GM19468 (cell line): ENCODE results near the gene RTN4RL1.

Experiments
- ATAC-seq: cut with Tn5 transposase; IDR thresholded peaks from one replicate; pipeline ENCODE4 v1.9.1; 2021; ENCODE audit warnings: mild to moderate bottlenecking, moderate library complexity, moderate number of reproducible peaks; ENCODE audit not compliant: unreplicated experiment; ENCODE audit errors: extremely low read depth

RTN4RL1 gene

DNA sequence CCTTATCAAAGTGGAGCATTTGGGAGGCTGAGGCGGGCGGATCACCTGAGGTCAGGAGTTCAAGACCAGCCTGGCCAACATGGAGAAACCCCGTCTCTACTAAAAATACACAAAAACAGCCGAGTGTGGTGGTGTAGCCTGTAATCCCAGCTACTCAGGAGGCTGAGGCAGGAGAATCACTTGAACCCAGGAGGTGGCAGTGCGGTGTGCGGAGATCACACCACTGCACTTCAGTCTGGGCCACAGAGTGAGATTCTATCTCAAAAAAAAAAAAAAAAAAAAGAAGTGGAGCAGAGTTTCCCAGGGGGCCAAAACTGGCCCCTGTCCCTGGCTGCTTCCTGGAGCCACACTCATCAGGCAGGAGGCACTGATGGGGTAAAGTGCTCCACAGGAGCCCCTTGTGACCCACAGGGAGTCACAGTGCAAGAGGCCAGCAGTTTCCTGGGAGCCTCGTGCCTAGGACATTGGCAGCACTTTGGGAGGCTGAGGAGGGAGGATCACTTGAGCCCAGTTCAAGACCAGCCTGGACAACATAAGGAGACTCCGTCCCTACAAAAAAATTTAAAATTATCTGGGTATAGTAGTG is 44.4 kb downstream of the RTN4RL1 start:
- no peak for ATAC-seq

DNA sequence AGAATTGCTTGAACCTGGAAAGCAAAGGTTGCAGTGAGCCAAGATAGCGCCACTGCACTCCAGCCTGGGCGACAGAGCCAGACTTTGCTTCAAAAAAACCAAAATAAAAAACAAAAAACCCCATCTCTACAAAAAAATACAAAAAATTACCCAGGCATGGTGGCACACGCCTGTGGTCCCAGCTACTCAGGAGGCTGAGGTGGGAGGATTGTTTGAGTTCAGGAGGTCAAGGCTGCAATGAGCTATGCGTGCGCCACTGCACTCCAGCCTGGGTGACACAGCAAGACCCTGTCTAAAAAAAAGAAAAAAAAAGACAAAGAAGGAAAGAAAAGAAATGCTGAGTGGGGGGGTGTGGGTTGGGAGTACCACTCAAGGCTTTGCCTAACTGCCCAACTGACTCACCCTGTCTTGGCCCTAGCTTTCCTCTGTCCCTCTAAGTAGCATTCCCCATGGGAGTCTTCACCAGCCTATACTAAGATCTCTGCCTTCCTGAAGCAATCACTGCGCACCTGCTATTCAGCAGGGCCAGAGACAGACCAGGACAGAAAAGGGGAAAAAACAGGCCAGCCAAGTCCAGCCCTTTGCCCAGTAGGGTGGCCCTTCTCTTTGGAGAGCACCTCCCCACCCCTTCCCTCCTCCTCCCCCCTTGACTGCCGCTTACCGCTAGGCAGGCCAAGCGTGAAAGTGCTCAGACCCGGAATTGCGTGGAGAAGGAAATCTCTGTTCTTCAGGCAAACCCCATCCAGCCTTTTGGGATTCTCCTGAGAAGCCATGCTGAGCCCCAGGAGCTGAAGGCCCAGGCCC is 45.8 kb downstream of the RTN4RL1 start:
- ATAC-seq, result no peak

DNA sequence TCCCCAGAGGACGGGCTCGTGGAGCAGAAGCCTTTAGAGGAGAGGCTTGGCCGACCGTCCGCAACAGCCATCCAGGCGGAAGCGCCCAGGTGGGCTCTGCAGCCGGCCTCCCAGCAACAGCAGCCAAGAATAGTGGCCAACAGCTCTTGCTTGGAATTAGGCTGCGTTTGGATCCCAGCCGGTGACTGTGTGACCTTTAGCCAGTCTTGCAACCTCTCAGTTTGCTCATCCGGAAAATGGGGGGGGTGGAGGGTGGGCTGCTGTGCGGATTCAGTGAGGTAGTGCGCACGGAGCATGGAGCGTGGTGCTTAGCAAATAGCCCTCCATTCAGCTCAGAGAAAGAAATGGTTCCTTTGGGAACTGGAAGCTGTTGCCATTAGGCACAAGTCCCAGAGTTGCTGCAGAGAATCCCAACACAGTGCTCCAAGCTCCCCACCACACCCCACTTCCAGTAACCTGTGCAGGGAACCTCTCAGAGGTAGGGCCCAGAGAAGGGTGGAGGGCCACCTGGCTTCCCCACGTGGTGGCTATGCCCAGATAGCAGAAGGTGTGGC is 46.7 kb downstream of the RTN4RL1 start:
- no peak for ATAC-seq

DNA sequence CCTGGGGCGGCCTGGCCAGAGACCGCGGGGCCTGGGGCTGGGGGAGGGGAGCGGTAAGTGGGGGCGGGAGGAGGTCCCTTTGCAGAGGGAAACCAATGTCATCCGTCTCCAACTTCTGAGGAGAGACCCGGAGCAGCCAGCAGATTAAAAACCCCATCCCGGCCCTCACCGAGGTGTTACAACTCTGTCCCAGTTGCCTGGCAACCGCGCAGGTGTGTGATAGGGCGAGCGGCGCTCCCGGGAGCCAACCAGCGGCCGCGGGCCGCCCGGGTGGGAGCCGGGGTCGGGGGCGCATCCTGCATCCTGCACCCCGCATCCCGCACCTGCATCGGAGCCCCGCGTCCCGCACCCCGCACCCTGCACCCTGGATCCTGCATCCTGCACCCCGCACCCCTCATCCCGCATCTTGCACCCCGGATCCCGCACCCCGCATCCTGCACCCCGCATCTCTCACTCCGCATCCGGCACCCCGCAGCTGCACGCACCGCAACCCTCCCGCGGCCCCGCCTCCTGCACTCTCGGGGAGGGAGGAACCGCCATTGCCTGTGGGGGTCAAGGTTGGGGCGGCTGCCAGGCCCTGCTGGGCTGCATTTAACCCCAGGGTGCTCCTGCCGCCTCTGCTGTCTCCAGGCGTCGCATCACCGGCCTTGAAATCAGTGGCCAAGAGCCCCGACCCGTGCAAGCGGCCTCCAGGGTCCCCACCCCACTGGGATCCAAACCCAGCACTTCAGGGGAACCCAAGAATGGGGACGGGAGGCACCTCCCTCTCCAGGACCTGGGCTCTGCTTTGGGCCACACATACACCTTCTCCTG is 47.3 kb downstream of the RTN4RL1 start:
- ATAC-seq, result no peak

DNA sequence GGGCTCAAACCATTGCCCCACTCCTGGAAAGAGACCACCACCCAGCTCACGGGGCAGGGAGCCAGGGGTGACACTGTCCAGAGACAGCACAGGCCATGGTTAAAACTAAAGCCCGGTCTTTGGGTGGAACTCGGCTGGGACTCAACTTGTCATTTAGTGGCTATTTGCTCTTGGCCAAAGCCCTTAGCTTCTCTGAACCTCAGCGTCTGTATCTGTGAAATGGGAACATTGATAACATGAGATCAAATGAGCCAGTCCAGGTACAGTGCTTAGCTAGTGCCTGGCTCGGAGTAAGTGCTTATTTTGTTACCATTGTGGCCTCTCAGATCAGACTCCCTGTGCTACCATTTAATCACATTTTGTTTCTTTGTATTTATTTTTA is 48.5 kb downstream of the RTN4RL1 start:
- no peak for ATAC-seq

DNA sequence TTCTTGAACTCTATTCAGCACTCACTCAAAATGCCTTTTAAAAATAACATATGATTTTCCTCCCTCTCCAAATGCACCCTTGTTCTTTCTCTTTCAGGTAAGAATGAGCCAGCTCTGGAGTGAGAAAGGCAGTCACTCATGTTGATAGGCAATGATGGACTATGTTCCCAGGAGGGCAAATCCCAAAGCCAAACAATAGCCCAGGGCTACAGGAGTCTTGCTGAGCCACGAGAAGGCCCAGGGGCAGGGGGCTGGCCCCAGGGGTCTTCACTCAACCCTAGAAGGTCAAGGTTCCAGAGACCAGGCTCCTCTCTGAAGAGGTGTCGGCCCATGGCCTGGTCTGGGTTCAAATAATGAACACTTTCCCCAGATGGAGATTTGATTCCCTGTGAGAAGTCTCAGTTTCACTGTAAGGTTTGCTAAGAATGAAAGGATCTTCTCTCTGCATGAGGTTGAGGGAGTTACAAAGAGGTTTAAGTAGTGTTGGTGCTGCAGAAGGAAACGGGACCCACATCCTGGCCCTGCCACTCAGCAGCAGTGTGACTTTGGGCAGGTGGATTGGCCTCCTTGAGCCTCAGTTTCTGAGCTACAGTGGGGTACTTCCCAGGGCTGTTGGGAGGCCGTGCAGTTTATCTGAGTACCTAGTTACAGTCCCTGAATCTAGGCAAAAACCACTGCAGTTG is 49.0 kb downstream of the RTN4RL1 start:
- no peak for ATAC-seq

DNA sequence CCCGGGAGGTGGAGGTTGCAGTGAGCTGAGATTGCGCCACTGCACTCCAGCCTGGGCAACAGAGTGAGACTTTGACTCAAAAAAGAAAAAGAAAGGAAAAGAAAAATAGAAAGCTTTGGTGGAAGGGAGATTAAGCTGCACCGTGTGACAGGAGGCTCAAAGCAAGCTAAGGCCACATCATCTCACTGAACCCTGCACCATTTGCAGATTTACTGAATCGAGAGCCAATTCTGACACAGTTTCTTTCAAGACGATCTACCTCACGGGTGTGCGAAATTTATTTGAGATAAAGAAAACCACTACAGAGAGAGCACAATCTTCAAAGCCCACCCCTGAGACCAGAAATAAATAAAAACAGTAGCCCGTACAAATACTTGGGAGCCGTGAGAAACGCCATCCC is 49.6 kb downstream of the RTN4RL1 start:
- no peak for ATAC-seq

DNA sequence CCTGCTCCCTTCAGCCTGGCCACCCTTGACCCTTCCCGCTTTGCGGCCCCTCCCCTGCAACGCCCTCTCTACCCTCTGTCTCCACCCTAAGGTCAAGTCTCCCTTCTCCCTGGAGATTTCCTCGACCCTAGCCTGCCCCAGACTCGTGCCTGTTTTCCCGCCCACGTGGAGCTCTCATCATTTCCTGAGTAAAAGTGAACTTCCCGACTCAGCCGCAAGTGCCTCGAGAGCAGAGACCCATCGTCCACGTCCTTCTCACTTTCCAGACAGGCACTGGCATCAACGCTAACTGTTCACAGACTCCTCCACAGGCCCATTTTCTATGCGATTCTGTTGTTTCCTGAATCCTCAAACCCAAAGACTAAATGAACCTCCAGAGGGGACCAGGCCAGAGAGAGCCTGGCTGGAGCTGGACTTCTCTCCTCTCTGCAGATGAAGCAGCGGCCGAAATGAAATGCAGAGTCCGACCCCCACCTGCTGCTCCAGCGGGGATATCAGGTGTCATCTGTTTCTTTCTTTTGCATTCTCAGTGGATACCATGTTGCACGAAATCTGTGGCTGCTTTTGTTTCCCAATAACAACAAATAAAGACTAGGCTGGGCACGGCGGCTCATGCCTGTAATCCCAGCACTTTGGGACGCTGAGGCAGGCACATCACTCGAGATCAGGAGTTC is 52.5 kb downstream of the RTN4RL1 start:
- ATAC-seq, result no peak

DNA sequence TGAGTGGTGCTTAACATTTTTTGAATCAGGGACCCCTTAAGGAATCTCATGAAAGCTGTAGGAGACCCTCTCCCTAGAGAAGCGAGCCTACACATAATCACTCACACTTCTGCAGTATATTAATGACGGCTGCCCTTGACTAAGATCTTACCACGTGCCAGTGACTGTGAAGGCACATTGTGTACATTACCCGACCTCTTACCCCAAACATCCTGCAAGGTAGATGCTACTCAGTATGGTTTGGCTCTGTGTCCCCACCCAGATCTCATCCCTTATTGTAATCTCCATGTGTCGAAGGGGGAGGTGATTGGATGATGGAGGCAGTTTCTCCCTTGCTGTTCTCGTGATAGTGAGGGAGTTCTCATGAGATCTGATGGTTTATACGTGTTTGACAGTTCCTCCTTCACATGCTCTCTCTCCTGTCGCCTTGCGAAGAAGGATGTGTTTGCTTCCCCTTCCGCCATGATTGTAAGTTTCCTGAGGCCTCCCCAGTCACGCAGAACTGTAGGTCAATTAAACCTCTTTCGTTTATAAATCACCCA is 54.2 kb downstream of the RTN4RL1 start:
- ATAC-seq, result no peak

DNA sequence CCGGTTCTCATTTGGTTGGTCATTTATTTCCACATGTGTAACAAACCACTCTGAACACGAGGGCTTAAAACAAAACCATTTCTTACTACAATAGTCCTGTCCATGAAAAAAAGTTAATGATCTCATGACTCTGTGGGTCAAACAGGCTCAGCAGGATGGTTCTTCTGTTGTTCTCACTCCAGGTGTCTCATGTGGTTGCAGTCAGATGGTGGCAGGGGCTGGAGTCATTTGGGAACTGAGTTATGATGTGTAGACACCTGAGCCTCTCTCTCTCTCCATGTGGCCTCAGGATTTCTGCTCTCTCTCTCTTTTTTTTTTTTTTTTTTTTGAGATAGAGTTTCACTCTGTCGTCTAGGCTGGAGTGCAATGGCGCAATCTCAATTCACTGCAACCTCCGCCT is 55.4 kb downstream of the RTN4RL1 start:
- ATAC-seq, result no peak

DNA sequence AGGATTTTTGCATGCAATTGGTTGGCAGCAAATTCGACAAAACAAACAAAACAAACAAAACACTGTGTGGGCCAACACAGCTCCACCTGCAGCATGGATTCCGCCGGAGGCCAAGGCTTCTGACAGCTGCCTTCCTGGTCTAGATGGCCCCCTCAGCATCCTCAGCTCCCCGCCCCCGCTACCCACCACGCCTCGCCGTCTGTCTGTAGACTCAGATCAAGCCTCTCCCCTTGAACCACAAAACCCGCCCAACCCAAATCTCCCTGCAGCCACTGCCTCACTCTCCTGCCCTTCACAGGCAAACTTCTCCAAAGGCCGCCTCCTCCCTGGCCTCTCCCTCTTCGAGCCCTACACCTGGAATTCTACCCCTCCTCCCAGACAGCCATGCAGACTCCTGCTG is 57.9 kb downstream of the RTN4RL1 start:
- ATAC-seq, result no peak

DNA sequence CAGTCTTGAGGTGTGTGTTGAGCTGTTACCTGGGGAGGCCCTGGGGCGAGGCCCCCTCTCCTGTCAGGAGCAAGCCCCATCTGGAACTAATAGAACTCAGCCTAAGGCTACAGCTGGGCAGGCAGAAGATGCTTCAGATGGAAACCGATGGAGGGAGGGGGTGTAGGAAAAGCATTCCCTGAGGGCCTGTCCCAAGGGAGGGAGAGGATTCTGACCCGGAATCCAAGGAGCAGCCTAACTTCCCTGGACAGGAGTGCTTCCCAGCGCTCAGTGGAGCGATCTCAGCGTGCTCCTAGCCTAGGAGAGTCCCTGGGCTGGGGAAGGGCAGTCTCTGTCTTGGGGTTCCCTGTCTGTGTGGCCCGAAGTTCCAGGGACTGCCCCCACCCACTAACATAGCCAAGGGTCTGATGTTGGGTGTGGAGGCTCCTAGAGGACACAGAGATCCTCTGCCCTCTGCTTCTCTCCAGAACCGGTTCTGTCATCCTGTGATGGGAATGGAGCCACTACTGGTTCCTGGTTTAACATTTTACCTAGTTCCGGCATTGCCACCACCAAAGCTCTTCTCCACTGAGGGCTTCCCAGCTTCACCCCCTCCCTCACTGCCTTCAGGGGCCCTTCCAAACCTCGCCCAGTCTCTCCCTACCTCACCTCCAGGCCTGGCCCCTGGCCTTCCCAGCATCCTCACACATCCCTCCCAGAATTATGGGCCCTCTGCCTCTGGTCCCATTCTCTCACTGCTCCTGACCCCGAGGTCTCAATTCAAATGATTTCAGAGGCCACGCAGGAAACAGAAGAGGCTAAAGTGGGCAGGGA is 58.7 kb downstream of the RTN4RL1 start:
- ATAC-seq, result no peak

DNA sequence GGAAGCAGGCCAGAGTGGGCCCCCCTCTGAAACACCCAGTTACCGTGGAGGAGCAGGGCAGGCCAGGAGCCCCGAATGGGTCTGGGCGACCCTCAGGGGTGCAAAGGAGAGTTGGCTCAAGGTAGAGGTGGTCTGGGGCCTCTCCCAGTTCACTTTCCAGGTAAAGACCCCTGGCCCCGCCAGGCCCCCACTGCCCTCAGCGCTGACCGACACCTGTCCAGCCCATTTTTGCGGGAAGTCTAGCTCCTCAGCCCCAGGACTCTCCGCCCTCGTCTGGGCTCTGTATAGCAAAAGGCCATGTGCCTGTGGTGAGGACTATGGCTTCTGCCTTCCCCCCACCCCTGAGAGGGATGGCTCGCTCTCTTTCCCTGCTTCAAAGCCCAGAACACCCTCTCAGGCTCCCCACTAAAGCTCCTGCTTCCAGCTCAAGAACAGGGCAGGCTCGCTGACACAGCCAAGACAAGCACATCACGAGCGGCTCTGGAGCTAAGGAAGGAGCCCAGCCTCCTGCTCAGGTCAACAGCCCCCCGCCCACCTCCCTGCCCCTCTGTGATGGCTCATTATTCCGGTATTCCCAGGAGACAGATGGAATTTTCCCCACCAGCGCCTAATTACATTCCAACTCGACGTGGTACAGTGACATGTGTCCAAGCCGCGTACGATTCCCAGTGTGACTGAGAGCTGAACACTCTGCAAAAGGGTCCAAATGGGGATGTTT is 59.4 kb downstream of the RTN4RL1 start:
- no peak for ATAC-seq

DNA sequence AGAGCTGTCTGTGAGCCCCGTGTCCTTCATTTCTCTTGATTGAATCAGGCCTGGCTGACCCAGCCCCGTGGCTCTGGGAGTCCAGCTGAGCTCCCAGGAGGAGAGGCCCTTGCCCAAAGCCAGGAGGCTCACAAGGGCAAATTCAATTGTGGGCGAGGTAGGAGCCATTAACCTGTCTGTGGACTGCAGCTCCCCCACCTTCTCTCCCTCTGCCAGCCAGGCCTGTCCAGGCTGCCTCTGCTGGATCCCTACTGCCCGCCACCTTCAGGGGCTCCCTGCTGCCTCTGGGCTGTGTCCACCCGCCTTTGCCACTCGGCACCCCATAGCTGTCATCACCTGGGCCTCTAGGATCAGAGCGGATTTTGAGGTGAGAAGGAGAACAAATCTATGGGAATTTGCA is 61.9 kb downstream of the RTN4RL1 start:
- no peak for ATAC-seq

DNA sequence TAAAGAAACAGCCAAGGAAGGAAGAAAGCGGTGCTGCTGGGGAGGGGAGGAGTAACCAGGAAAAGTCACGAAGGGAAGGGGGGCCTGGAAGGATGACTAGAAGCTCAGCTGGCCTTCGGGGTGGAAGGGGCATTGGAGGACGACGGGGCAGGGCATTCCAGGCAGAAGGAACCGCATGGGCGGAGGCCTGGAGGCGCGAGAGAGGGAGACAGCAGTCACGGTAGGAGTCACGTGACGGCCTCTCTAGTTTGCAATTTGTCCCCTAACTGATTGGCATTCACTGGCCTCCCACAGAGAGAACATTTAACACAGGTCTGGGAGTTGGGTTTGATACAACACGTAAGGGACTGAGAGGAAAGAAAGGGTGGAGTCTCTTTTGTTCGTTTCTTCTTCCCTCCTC is 63.9 kb downstream of the RTN4RL1 start:
- ATAC-seq, result no peak

DNA sequence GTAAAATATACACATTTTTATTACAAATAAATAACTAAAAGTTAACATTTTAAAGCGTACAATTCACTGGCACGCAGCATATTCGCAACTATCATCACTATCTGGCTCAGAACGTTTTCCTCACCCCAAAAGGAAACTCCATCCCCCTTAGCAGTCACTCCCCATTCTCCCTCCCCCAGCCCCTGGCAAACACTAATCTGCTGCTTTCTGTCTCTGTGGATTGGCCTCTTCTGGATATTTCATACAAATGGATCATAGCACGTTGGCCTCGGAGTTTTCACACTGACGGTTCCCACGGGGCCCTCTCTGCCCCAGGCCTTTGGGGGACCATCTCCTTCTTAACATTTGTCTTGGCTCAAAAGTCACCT is 64.6 kb downstream of the RTN4RL1 start:
- no peak for ATAC-seq

DNA sequence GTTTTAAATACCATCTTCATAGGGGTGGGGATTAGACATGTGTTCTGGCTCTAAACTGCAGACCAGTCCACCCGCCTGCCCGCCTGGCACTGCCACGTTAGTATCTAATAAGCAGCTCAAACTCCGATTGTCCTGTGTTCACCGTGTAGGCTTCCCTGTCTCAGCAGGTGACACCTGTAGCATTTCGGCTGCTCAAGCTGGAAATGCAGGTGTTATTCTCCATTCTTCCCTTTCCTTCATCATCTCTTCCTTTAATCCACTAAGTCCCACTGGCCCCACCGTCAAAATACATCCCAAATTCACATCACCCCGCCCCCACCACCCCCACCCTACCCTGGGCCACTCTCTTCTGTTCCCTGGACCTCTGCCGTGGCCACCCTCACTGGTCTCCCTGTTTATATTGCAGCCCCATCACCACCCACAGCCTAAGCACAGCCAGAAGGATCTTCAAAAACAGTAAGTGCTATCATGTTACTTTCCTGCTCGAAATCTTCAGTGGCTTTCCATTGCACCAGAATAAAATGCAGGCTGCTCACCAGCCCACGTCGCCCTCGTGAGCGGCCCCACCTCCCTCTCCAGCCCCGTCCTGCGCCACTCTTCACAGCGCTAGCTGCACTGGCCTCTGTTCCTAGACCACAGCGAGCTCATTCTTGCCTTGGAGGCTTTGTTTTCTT is 65.1 kb downstream of the RTN4RL1 start:
- ATAC-seq, result no peak
